ENCODE data around the gene MRTO4. TPM values are rescaled to one million over a fixed set of nuclear protein-coding genes. Genes with fewer than 3 reads are reported as not detected.
"Not testable (repeated sequence)": the region's sequence is repeated elsewhere in the genome, so short reads cannot be mapped to it uniquely, and the experiment has no call there.

The MRTO4 gene
- total RNA-seq, 2 donors from 2014 or later = 17.6 to 27.7 TPM

DNA sequence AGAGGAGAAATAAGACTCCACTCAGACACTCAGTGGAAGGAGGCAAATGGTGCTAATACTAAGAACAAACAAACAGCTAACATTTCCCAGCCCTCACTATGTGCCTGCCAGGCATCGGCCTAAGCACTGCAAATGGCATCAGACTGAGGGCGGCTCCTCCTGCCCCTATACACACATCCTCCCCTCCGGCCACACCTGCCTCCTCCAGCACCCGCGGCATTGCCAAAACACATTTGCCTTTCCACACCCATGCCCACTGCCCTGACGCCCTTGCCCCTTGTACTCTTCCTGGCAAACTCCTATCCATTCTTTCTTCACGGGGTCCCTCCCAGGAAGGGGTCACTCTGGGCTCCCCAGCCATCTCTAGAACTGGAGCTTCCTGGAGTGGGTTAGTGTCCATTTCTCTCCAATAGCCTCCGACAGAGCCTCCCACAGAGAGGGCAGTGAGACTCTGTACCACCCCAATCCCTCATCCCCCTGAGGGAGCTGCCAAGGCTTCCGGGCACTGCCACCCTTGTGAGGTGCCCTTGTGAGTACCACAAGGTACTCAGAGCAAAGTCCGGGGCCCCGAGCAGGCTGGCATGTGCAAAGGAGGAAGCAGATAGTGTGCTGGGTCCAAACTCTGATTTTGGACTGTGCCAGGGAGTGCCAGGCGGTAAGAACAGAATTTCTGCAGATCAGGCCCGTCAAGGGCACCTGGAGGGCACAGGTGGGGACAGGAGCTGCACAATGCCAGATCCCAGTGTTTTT is 36.0 kb downstream of the MRTO4 start:
- peaks cover 45% of the 10 kb centered on the region for H3K4me1 ChIP-seq
- 19 to 38% methylated on average over 11 to 12 of the region's 13 CpGs for WGBS, 2 donors
- DNase-seq = peak; percentile 57 to 76 (median 64)
- intact Hi-C loops (cut with DNase I) = no loop called here
- peak overlapping the region; percentile 16 to 38 for H3K4me3 ChIP-seq
- H3K36me3 ChIP-seq (replicated peaks in 1 of 2; ENCODE audit: insufficient read depth in 1 of 2, low read depth in 2 of 2) = peaks cover 0 to 2% of the 10 kb centered on the region in 2 donors
- ATAC-seq = peak; percentile 34
- H3K27ac ChIP-seq = peak overlapping the region; percentile 73 to 89 (median 79)
- H3K9me3 ChIP-seq = no peaks in the 10 kb centered on the region
- no peaks in the 10 kb centered on the region for H3K27me3 ChIP-seq
- TF ChIP-seq POLR2A (IDR thresholded peaks at IDR 0.05) = peak in 1 of 3 donors; percentile 11
- TF ChIP-seq, protein P1, sequence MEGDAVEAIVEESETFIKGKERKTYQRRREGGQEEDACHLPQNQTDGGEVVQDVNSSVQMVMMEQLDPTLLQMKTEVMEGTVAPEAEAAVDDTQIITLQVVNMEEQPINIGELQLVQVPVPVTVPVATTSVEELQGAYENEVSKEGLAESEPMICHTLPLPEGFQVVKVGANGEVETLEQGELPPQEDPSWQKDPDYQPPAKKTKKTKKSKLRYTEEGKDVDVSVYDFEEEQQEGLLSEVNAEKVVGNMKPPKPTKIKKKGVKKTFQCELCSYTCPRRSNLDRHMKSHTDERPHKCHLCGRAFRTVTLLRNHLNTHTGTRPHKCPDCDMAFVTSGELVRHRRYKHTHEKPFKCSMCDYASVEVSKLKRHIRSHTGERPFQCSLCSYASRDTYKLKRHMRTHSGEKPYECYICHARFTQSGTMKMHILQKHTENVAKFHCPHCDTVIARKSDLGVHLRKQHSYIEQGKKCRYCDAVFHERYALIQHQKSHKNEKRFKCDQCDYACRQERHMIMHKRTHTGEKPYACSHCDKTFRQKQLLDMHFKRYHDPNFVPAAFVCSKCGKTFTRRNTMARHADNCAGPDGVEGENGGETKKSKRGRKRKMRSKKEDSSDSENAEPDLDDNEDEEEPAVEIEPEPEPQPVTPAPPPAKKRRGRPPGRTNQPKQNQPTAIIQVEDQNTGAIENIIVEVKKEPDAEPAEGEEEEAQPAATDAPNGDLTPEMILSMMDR (IDR thresholded peaks at IDR 0.05) = no peak

GRCh38 chr1:19288324-19289241 is 37.0 kb downstream of the MRTO4 start, which contains the start of gene AKR7A3:
TSS of gene AKR7A3 (minus strand) at chr1:19288770. CDS start at chr1:19288709, 61 bp downstream.
- Histone ChIP-seq H3K4me3 (peak within 1 kb of the TSS; percentile 36 to 38), H3K4me1 (peaks cover 44% of the 10 kb centered on the region), H3K27ac (peak within 1 kb of the TSS; percentile 73 to 89 (median 79))
- peak; percentile 79 for ATAC-seq
- DNase-seq = peak; percentile 82 to 88 (median 85)
- TF ChIP-seq POLR2A (IDR thresholded peaks at IDR 0.05) = peak; percentile 55 to 81 (median 63)
- H3K27me3 ChIP-seq; intact Hi-C loops (cut with DNase I); H3K36me3 ChIP-seq (replicated peaks in 1 of 2; ENCODE audit: insufficient read depth in 1 of 2, low read depth in 2 of 2); H3K9me3 ChIP-seq: not testable (repeated sequence)
- 6 to 7% methylated on average over 9 to 73 of the region's 82 CpGs for WGBS, 2 donors

GRCh38 chr1:19289244-19289643 is 37.6 kb downstream of the MRTO4 start:
- Histone ChIP-seq H3K4me1 (peaks cover 37% of the 10 kb centered on the region), H3K4me3 (peak overlapping the region; percentile 36 to 38), H3K9me3 (peaks cover 0 to under 1% (median 0%) of the 10 kb centered on the region in 3 donors), H3K27ac (peak overlapping the region; percentile 73 to 89 (median 79)), H3K36me3 (replicated peaks in 1 of 2; ENCODE audit: insufficient read depth in 1 of 2, low read depth in 2 of 2) (no peaks in the 10 kb centered on the region), H3K27me3 (no peaks in the 10 kb centered on the region)
- ATAC-seq = no peak
- no peak for DNase-seq
- TF ChIP-seq POLR2A (IDR thresholded peaks at IDR 0.05) = no peak
- TF ChIP-seq, protein P1 (IDR thresholded peaks at IDR 0.05) = no peak
- WGBS, 2 donors = 9 to 12% methylated on average over 2 of the region's 2 CpGs
- intact Hi-C loops (cut with DNase I) = no loop called here

DNA sequence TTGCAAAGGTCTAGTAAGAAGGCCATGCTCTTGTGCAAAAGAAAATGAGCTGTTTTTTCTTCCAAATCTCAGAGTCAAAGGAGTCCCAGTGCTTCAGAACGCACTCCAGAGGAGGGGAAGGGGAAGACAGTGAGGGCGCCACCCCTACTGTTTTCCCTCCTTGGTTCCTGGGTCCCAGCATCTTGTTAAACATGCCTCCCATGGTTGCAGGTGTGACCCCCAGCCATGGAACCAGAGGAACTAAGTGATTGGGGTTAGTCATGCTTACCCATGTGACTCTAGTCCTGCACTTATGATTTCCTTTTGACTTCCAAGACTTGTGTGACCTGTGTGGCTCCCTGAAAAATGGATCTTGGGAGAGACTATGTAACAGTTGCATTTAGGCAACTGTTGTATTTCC is 43.0 kb downstream of the MRTO4 start:
- TF ChIP-seq, protein P1 (IDR thresholded peaks at IDR 0.05) = no peak
- no peak for TF ChIP-seq POLR2A (IDR thresholded peaks at IDR 0.05)
- intact Hi-C loops (cut with DNase I) = no loop called here
- peaks cover 0 to 11% (median 0%) of the 10 kb centered on the region in 3 donors for H3K9me3 ChIP-seq
- DNase-seq = no peak
- peaks cover 2% of the 10 kb centered on the region for H3K4me1 ChIP-seq
- no peak for ATAC-seq
- H3K27ac ChIP-seq = no peak overlapping the region
- no peaks in the 10 kb centered on the region for H3K36me3 ChIP-seq (replicated peaks in 1 of 2; ENCODE audit: insufficient read depth in 1 of 2, low read depth in 2 of 2)
- 93 to 100% methylated on average over 2 of the region's 2 CpGs for WGBS, 2 donors
- no peak overlapping the region for H3K4me3 ChIP-seq
- no peaks in the 10 kb centered on the region for H3K27me3 ChIP-seq

DNA sequence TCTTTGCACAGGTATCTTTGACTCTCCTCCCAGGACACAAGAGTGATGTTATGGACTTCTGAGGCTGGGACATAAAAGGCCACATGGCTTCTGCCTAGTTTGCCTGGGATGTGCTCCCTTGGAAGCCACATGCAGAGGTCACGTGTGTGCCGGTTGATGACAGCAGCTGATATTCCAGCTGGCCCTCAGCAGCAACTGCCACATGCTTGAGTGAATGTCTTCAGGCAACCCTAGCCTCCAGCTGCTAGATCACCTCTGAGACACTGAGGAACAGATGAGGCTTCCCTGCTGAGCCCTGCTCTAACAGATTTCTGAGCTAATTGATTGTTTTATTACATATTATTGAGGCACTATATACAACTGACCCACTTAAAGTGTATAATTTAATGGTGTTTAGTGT is 48.6 kb downstream of the MRTO4 start:
- no peak overlapping the region for H3K27ac ChIP-seq
- peaks cover 0 to 6% of the 10 kb centered on the region in 2 donors for H3K36me3 ChIP-seq (replicated peaks in 1 of 2; ENCODE audit: insufficient read depth in 1 of 2, low read depth in 2 of 2)
- H3K4me3 ChIP-seq = no peak overlapping the region
- 92 to 100% methylated on average over 2 of the region's 2 CpGs for WGBS, 2 donors
- H3K4me1 ChIP-seq = no peaks in the 10 kb centered on the region
- intact Hi-C loops (cut with DNase I) = loop anchor here (10.0 kb wide), 1 partner anchor 45 kb away; the partner anchor contains the start of genes EMC1 and MRTO4
- no peak for DNase-seq
- H3K9me3 ChIP-seq = peaks cover 0 to 2% (median 0%) of the 10 kb centered on the region in 3 donors
- no peak for ATAC-seq
- TF ChIP-seq POLR2A (IDR thresholded peaks at IDR 0.05) = no peak
- TF ChIP-seq, protein P1 (IDR thresholded peaks at IDR 0.05) = no peak
- H3K27me3 ChIP-seq = no peaks in the 10 kb centered on the region

DNA sequence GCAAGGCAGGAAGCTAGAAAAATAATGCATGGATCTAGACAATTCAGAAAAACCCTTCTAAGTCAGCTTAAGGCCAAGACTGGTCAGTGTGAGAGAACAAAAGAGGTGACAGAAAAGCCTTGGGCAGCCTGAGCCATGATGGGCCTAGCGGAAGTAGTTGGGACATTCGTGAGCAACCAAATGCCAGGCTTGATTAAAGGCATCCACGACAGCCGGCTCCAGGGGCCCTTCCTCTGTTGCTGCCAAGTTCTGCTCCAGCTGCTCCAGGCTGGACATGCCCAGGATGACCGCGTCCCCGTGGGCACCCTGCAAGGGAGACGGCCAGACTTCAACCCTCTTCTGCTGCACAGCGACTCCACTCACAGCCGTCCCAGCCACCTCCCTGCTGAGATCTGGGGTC is 52.5 kb downstream of the MRTO4 start:
- not testable (repeated sequence) for H3K9me3 ChIP-seq, H3K4me1 ChIP-seq, DNase-seq, H3K27me3 ChIP-seq, H3K4me3 ChIP-seq, H3K27ac ChIP-seq, ATAC-seq
- 93 to 96% methylated on average over 9 to 10 of the region's 10 CpGs for WGBS, 2 donors
- intact Hi-C loops (cut with DNase I) = loop anchor here (10.0 kb wide), 1 partner anchor 49 kb away; the partner anchor contains the start of genes EMC1 and MRTO4
- H3K36me3 ChIP-seq (replicated peaks in 1 of 2; ENCODE audit: insufficient read depth in 1 of 2, low read depth in 2 of 2) = peaks cover 0 to 18% of the 10 kb centered on the region in 2 donors
